MCF 10A (cell line): ENCODE results near the gene TES. TPM values are rescaled to one million over a fixed set of nuclear protein-coding genes. Genes with fewer than 3 reads are reported as not detected.

Source experiments
- BruUV-seq: library from RNA; stranded (reverse); fragments of 400-500 nt; replicated peaks from 2 replicates; lab custom pipeline; 2021; lab: Mats Ljungman, UMichigan
- CTCF ChIA-PET: fragments of 300-600 bp; sonication (Branson Sonifier 250); formaldehyde crosslinking; extraction: SDS; loops from one replicate; lab custom pipeline; 2021; ENCODE audit warnings: antibody characterized with exemption, inconsistent platforms; lab: Yijun Ruan, JAX
- POLR2A ChIA-PET: fragments of 300-600, 350-650 bp; sonication (Branson Sonifier 250); formaldehyde crosslinking; extraction: SDS; loops from one replicate; lab custom pipeline; 2020; ENCODE audit warnings: antibody characterized with exemption, inconsistent platforms; lab: Yijun Ruan, JAX
- DNase-seq: peaks from one replicate; pipeline ENCODE4 v3.0.0-alpha.2; 2018; ENCODE audit not compliant: unreplicated experiment
- H3K27ac Mint-ChIP-seq: one replicate; pipeline ENCODE4 v1.8.0; 2022; ENCODE audit warnings: mild to moderate bottlenecking, low read depth, mixed read lengths; ENCODE audit not compliant: unreplicated experiment
- H3K27me3 Mint-ChIP-seq: one replicate; pipeline ENCODE4 v1.8.0; 2022; ENCODE audit warnings: mixed read lengths; ENCODE audit not compliant: insufficient read depth, unreplicated experiment
- H3K36me3 Mint-ChIP-seq: one replicate; pipeline ENCODE4 v1.8.0; 2022; ENCODE audit warnings: mild to moderate bottlenecking, moderate library complexity, mixed read lengths; ENCODE audit not compliant: insufficient read depth, unreplicated experiment
- H3K4me1 Mint-ChIP-seq: one replicate; pipeline ENCODE4 v1.8.0; 2022; ENCODE audit warnings: mixed read lengths; ENCODE audit not compliant: insufficient read depth, unreplicated experiment
- H3K4me3 Mint-ChIP-seq: one replicate; pipeline ENCODE4 v1.8.0; 2022; ENCODE audit warnings: mild to moderate bottlenecking, moderate library complexity, mixed read lengths; ENCODE audit not compliant: unreplicated experiment
- H3K9me3 Mint-ChIP-seq: one replicate; pipeline ENCODE4 v1.8.0; 2022; ENCODE audit warnings: mixed read lengths; ENCODE audit not compliant: unreplicated experiment
- CTCF ChIP-seq: fragments of 200-600 bp; IDR thresholded peaks from one replicate; pipeline ENCODE4 v1.8.0; 2022; ENCODE audit warnings: antibody characterized with exemption, mild to moderate bottlenecking; ENCODE audit not compliant: unreplicated experiment
- intact Hi-C: fragments of 100-400 bp; cut with micrococcal nuclease; formaldehyde crosslinking; loops from 2 replicates; pipeline ENCODE4 v1.14.1; 2022
- total RNA-seq: library from RNA; stranded (reverse); gene quantifications from 2 replicates; pipeline ENCODE4 v1.2.3, GENCODE V29; 2022

Gene TES
- total RNA-seq, 1 experiment from 2014 or later, result 162 TPM

- POLR2A ChIA-PET, result no interaction called here
- no TSS peak for BruUV-seq
These were observed 87.7 kb downstream of the TES start for GRCh38 chr7:116298055-116298454.

GRCh38 chr7:116298576-116298975 lies 88.2 kb downstream of the TES start:
- Mint-ChIP-seq H3K9me3 (peaks cover 49% of the 10 kb centered on the region), H3K27ac (no peak overlapping the region), H3K27me3 (no peaks in the 10 kb centered on the region), H3K36me3 (peaks cover 6% of the 10 kb centered on the region), H3K4me1 (no peaks in the 10 kb centered on the region), H3K4me3 (no peak overlapping the region)
- no peak for TF ChIP-seq CTCF
- ChIA-PET CTCF (no interaction called here), POLR2A (interaction anchor here (1.0 kb wide), 1 partner anchor 38 kb away, joined by 3 read pairs; no protein-coding TSS in a partner anchor)
- intact Hi-C loops, result no loop called here
- BruUV-seq, result no TSS peak
- no peak for DNase-seq

More at GRCh38 chr7:116298055-116298454, 87.7 kb downstream of the TES start:
- Mint-ChIP-seq H3K4me3 (no peak overlapping the region), H3K27me3 (no peaks in the 10 kb centered on the region), H3K4me1 (no peaks in the 10 kb centered on the region), H3K9me3 (peaks cover 51% of the 10 kb centered on the region), H3K27ac (no peak overlapping the region), H3K36me3 (peaks cover 6% of the 10 kb centered on the region)
- intact Hi-C loops, result no loop called here
- CTCF ChIA-PET, result interaction anchor here (0.7 kb wide), 1 partner anchor 502 kb away, joined by 3 read pairs; no protein-coding TSS in a partner anchor
- no peak for DNase-seq
- TF ChIP-seq CTCF, result no peak

- Mint-ChIP-seq H3K4me3 (no peak overlapping the region), H3K9me3 (no peaks in the 10 kb centered on the region), H3K4me1 (peaks cover 11% of the 10 kb centered on the region), H3K27me3 (no peaks in the 10 kb centered on the region), H3K27ac (no peak overlapping the region), H3K36me3 (no peaks in the 10 kb centered on the region)
- CTCF ChIA-PET, result interaction anchor here (1.4 to 2.1 kb wide), 2 partner anchors 46 to 190 kb away, joined by 3 to 5 read pairs; no protein-coding TSS in a partner anchor
- TF ChIP-seq CTCF, result no peak
- intact Hi-C loops, result no loop called here
- BruUV-seq, result no TSS peak
- DNase-seq, result peak; percentile 16
- POLR2A ChIA-PET, result interaction anchor here (0.7 to 4.1 kb wide), 8 partner anchors 9 to 142 kb away, joined by 3 to 21 read pairs (median 3); no protein-coding TSS in a partner anchor
These were observed 95.4 kb downstream of the TES start for GRCh38 chr7:116305485-116306408.

- H3K27ac Mint-ChIP-seq, result no peak overlapping the region
- intact Hi-C loops, result no loop called here
- H3K4me1 Mint-ChIP-seq, result peaks cover 11% of the 10 kb centered on the region
These were observed 96.2 kb downstream of the TES start for GRCh38 chr7:116306409-116307048.

More at GRCh38 chr7:116306409-116307048, 96.2 kb downstream of the TES start:
- no TSS peak for BruUV-seq
- H3K36me3 Mint-ChIP-seq, result no peaks in the 10 kb centered on the region
- H3K27me3 Mint-ChIP-seq, result no peaks in the 10 kb centered on the region
- H3K9me3 Mint-ChIP-seq, result no peaks in the 10 kb centered on the region
- no peak for DNase-seq
- ChIA-PET POLR2A (interaction anchor here (4.1 kb wide), 1 partner anchor 9 kb away, joined by 21 read pairs; no protein-coding TSS in a partner anchor), CTCF (interaction anchor here (1.4 kb wide), 1 partner anchor 189 kb away, joined by 3 read pairs; no protein-coding TSS in a partner anchor)
- no peak overlapping the region for H3K4me3 Mint-ChIP-seq
- TF ChIP-seq CTCF, result no peak
